ENCODE measurements around the gene SHISA4. TPM values are rescaled to one million over a fixed set of nuclear protein-coding genes. Genes with fewer than 3 reads are reported as not detected.
"Not testable (repeated sequence)": the region's sequence is repeated elsewhere in the genome, so short reads cannot be mapped to it uniquely, and the experiment has no call there.

Gene SHISA4
- polyA plus RNA-seq, 3 donors from 2014 or later, result 0.83 to 4.7 (median 1.1) TPM

DNA sequence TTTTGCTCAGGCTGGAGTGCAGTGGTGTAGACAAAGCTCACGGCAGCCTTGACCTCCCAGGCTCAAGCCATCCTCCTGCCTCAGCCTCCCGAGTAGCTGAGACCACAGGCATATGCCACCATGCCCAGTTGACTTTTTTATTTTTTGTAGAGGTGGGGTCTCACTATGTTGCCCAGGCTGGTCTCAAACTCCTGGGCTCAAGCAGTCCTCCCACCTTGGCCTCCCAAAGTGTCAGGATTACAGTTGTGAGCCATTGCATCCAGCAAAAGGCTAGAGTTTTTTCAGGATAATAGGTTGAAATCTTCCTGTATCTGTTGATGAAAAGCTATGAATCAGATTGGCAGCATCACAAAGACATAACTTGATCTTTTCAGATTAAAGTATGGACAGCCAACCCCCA is 32.0 kb upstream of the SHISA4 start:
- H3K27ac Mint-ChIP-seq; H3K4me1 Mint-ChIP-seq; H3K4me3 Mint-ChIP-seq; DNase-seq; H3K9me3 Mint-ChIP-seq; H3K27me3 Mint-ChIP-seq (ENCODE audit: low read depth in 3 of 3): not testable (repeated sequence)
- H3K36me3 Mint-ChIP-seq, result peaks cover 39 to 63% (median 50%) of the 10 kb centered on the region in 3 donors

- Mint-ChIP-seq H3K4me1 (no peaks in the 10 kb centered on the region), H3K36me3 (peaks cover 37 to 61% (median 41%) of the 10 kb centered on the region in 3 donors), H3K27me3 (ENCODE audit: low read depth in 3 of 3) (no peaks in the 10 kb centered on the region), H3K9me3 (no peaks in the 10 kb centered on the region), H3K4me3 (no peak overlapping the region), H3K27ac (no peak overlapping the region)
- no peak for DNase-seq
Measured at GRCh38 chr1:201859424-201859823, 29.3 kb upstream of the SHISA4 start.

- H3K27me3 Mint-ChIP-seq (ENCODE audit: low read depth in 3 of 3), result no peaks in the 10 kb centered on the region
- H3K4me1 Mint-ChIP-seq, result no peaks in the 10 kb centered on the region
- no peak for DNase-seq
- no peak overlapping the region for H3K4me3 Mint-ChIP-seq
- no peaks in the 10 kb centered on the region for H3K9me3 Mint-ChIP-seq
- no peak overlapping the region for H3K27ac Mint-ChIP-seq
- peaks cover 25 to 45% (median 29%) of the 10 kb centered on the region in 3 donors for H3K36me3 Mint-ChIP-seq
Measured at GRCh38 chr1:201861448-201861847, 27.2 kb upstream of the SHISA4 start.

DNA sequence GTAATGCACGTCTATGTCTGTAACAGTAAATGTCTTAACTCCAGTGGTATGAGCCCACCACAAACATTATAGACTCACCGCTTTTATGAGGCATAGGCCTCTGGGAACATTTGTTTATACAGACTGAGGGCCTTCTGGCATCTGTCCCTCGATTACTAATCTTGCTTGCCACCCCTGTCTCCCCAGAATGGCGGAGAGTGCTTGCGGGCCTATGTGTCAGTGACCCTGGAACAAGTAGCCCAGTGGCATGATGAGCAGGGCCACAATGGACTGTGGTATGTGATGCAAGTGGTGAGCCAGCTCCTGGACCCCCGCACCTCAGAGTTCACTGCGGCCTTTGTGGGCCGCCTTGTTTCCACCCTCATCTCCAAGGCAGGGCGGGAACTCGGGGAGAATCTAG is 18.3 kb upstream of the SHISA4 start:
- no peak overlapping the region for H3K4me3 Mint-ChIP-seq
- peaks cover 32 to 63% (median 34%) of the 10 kb centered on the region in 3 donors for H3K36me3 Mint-ChIP-seq
- DNase-seq, result no peak
- no peaks in the 10 kb centered on the region for H3K4me1 Mint-ChIP-seq
- H3K27ac Mint-ChIP-seq, result no peak overlapping the region
- H3K27me3 Mint-ChIP-seq (ENCODE audit: low read depth in 3 of 3), result peaks cover 0 to 1% (median 0%) of the 10 kb centered on the region in 3 donors
- H3K9me3 Mint-ChIP-seq, result no peaks in the 10 kb centered on the region

DNA sequence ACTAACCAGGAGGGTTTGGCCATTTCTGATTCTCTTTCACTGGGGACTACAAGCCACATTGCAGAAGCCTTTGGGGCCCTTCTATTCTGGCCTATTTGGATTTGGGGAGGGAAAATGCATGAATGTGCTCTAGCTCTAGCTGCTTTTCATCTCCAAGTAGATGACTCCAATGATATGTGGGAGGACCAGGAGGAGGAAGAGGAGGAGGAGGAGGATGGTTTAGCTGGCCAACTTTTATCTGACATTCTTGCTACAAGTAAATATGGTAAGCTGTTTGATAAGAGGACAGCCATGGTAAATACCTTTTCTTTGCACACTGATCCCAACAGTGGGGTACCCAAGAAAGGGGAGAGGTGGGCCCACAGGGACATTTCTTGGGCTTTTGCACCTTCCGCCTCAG is 14.0 kb upstream of the SHISA4 start:
- Mint-ChIP-seq H3K27ac (no peak overlapping the region), H3K9me3 (no peaks in the 10 kb centered on the region), H3K4me3 (no peak overlapping the region), H3K4me1 (no peaks in the 10 kb centered on the region), H3K36me3 (peaks cover 28 to 54% (median 30%) of the 10 kb centered on the region in 3 donors), H3K27me3 (ENCODE audit: low read depth in 3 of 3) (peaks cover 0 to 1% (median 0%) of the 10 kb centered on the region in 3 donors)
- DNase-seq, result no peak

DNA sequence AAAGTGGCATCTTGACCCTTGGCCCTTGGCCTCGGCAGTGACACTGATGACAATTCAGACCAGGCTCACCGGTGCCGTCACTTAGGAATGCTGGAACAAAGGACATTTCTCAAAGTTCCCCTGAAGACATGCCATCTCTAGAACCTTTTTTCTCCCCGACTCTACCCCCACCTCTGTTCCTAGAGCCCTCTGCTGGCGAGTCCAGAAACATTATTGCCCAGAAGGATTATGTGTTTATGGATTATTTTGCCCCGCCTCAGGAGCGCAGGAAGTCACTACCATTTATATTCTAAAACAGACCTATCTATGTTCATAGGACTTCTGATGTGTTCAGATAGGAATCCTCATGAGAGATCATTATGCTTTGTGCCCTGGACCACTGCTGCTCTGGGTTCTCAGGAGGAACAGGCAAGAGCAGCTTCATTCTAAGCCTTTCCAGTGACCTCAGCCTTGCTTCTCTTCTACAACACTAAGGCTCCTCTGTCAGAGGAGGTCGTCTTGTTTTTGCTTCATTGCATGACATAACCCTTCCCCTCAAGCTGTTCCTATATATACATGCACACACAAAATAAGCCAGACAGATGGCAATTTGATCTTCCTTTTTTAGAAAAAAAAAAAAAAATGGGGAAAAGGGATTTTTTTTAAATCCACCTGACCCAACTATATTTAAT is 12.4 kb upstream of the SHISA4 start:
- Mint-ChIP-seq H3K4me1 (no peaks in the 10 kb centered on the region), H3K36me3 (peaks cover 21 to 39% (median 22%) of the 10 kb centered on the region in 3 donors), H3K9me3 (no peaks in the 10 kb centered on the region), H3K27me3 (ENCODE audit: low read depth in 3 of 3) (no peaks in the 10 kb centered on the region), H3K4me3 (no peak overlapping the region), H3K27ac (peak overlapping the region in 2 of 6 donors; percentile 20 to 51)
- no peak for DNase-seq

GRCh38 chr1:201877877-201878401 is 10.8 kb upstream of the SHISA4 start:
- H3K4me3 Mint-ChIP-seq, result no peak overlapping the region
- peaks cover 11 to 25% (median 14%) of the 10 kb centered on the region in 3 donors for H3K36me3 Mint-ChIP-seq
- no peaks in the 10 kb centered on the region for H3K27me3 Mint-ChIP-seq (ENCODE audit: low read depth in 3 of 3)
- no peak overlapping the region for H3K27ac Mint-ChIP-seq
- no peaks in the 10 kb centered on the region for H3K9me3 Mint-ChIP-seq
- no peak for DNase-seq
- peaks cover 0 to 2% of the 10 kb centered on the region in 2 donors for H3K4me1 Mint-ChIP-seq

- H3K27ac Mint-ChIP-seq, result peak overlapping the region in 1 of 6 donors; percentile 59
- DNase-seq, result no peak
- H3K36me3 Mint-ChIP-seq, result peaks cover 6 to 9% (median 8%) of the 10 kb centered on the region in 3 donors
- H3K4me3 Mint-ChIP-seq, result no peak overlapping the region
- no peaks in the 10 kb centered on the region for H3K9me3 Mint-ChIP-seq
- peaks cover 0 to 3% (median 2%) of the 10 kb centered on the region in 3 donors for H3K27me3 Mint-ChIP-seq (ENCODE audit: low read depth in 3 of 3)
- peaks cover 0 to 2% of the 10 kb centered on the region in 2 donors for H3K4me1 Mint-ChIP-seq
Measured at GRCh38 chr1:201880928-201881571, 7.6 kb upstream of the SHISA4 start.

GRCh38 chr1:201881617-201882016 is 7.1 kb upstream of the SHISA4 start:
- Mint-ChIP-seq H3K4me3 (no peak overlapping the region), H3K27ac (no peak overlapping the region), H3K36me3 (peaks cover 0 to 3% (median 2%) of the 10 kb centered on the region in 3 donors), H3K4me1 (peaks cover 0 to 2% of the 10 kb centered on the region in 2 donors), H3K27me3 (ENCODE audit: low read depth in 3 of 3) (peaks cover 0 to 3% (median 2%) of the 10 kb centered on the region in 3 donors), H3K9me3 (no peaks in the 10 kb centered on the region)
- DNase-seq, result no peak

DNA sequence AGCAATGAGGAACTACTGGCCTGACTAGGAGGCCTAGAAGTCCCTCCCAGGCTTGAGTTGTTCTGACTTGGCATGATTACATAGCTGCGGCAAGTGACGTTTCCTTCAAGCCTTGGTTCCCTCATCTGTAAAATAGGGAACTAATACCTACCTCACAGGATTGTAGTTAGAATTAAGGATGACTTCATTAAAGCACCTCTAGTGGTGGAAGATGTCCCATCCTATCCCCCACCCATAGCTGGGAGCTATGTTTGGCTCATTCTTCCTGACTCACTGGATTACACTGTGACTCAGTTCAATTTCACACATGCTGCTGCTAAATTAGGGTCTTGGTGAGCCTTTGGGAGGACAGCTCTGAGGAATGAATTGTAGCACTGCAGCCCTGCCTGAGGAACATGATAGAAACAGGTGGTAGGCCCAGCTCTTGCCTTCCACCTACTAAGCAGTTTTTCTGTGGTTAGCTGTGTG is 6.0 kb upstream of the SHISA4 start:
- no peak for DNase-seq
- Mint-ChIP-seq H3K9me3 (no peaks in the 10 kb centered on the region), H3K27ac (no peak overlapping the region), H3K36me3 (no peaks in the 10 kb centered on the region), H3K4me3 (no peak overlapping the region), H3K4me1 (peaks cover 0 to 2% of the 10 kb centered on the region in 2 donors), H3K27me3 (ENCODE audit: low read depth in 3 of 3) (peaks cover 4 to 6% (median 5%) of the 10 kb centered on the region in 3 donors)

- Mint-ChIP-seq H3K27ac (no peak overlapping the region), H3K4me3 (no peak overlapping the region), H3K4me1 (peaks cover 0 to 2% of the 10 kb centered on the region in 2 donors), H3K9me3 (no peaks in the 10 kb centered on the region), H3K36me3 (no peaks in the 10 kb centered on the region), H3K27me3 (ENCODE audit: low read depth in 3 of 3) (peaks cover 5 to 7% (median 6%) of the 10 kb centered on the region in 3 donors)
- no peak for DNase-seq
Measured at GRCh38 chr1:201883266-201883665, 5.4 kb upstream of the SHISA4 start.

GRCh38 chr1:201883786-201884185 is 4.9 kb upstream of the SHISA4 start:
- Mint-ChIP-seq H3K27me3 (ENCODE audit: low read depth in 3 of 3) (peaks cover 5 to 8% (median 6%) of the 10 kb centered on the region in 3 donors), H3K4me3 (no peak overlapping the region), H3K27ac (no peak overlapping the region), H3K36me3 (no peaks in the 10 kb centered on the region), H3K4me1 (peaks cover 0 to 2% of the 10 kb centered on the region in 2 donors), H3K9me3 (no peaks in the 10 kb centered on the region)
- no peak for DNase-seq

GRCh38 chr1:201884425-201884824 is 4.3 kb upstream of the SHISA4 start:
- Mint-ChIP-seq H3K27me3 (ENCODE audit: low read depth in 3 of 3) (peaks cover 5 to 8% (median 6%) of the 10 kb centered on the region in 3 donors), H3K4me3 (no peak overlapping the region), H3K27ac (no peak overlapping the region), H3K4me1 (peaks cover 0 to 3% of the 10 kb centered on the region in 2 donors), H3K36me3 (no peaks in the 10 kb centered on the region), H3K9me3 (no peaks in the 10 kb centered on the region)
- no peak for DNase-seq

DNA sequence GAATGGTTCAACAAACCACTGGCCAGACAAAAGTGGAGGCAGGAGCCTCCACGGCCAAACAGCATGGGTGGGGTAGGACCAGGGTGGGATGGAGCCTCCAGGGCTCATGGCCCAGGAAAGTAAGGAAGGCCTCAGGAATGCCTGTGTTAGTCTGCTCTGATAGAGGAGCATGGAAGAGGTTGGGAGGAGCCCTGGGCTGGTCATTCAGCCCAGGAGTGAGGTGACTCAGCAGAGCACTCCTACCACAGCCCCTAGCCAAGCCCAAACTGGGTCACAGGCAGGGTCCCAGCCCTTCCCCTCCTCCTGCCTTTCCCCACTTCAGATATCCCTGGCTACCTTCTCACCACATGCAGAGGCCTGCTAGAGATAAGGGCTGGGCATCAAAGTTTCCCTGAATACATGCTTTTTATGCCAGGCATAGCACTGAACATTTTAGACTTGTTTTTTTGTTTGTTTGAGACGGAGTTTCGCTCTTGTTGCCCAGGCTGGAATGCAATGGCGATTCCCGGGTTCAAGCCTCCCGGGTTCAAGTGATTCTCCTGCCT is 3.1 kb upstream of the SHISA4 start:
- no peaks in the 10 kb centered on the region for H3K36me3 Mint-ChIP-seq
- DNase-seq, result no peak
- H3K27me3 Mint-ChIP-seq (ENCODE audit: low read depth in 3 of 3), result peaks cover 8% of the 10 kb centered on the region in 3 donors
- no peak overlapping the region for H3K27ac Mint-ChIP-seq
- no peaks in the 10 kb centered on the region for H3K9me3 Mint-ChIP-seq
- no peak overlapping the region for H3K4me3 Mint-ChIP-seq
- peaks cover 0 to 6% of the 10 kb centered on the region in 2 donors for H3K4me1 Mint-ChIP-seq

Measured in immature natural killer cell (primary cell).